ENCODE data around the gene GRIFIN. TPM values are rescaled to one million over a fixed set of nuclear protein-coding genes. Genes with fewer than 3 reads are reported as not detected.

The GRIFIN gene
- total RNA-seq, 1 experiment from 2014 or later, result not detected

GRCh38 chr7:2445047-2445446 is 31.2 kb downstream of the GRIFIN start:
- in situ Hi-C loops (cut with HindIII; ENCODE audit: low sequenced_read_pairs), result no loop called here
- no peak for DNase-seq (ENCODE audit: low spot score)

DNA sequence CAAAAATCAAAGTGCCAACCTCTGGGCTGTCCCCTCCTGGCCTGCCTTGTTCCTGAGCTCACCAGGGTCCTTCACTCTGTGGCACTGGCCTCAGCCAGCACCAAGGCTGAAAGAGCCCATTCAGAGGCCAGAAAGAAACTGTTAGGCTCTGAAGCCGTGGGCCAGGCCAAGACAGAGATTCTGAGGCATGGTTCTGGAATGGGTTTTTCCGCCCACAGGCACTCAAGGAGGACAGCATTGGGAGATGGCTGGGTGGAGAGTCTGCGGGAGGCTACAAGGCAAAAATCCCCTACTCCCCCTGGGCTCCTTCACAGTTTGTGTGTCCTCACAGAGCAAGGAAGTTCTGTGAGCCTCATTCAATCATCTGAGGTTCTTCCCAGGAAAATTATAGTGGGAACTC is 31.7 kb downstream of the GRIFIN start:
- in situ Hi-C loops (cut with HindIII; ENCODE audit: low sequenced_read_pairs), result no loop called here
- no peak for DNase-seq (ENCODE audit: low spot score)

GRCh38 chr7:2443491-2443890 is 32.7 kb downstream of the GRIFIN start:
- DNase-seq (ENCODE audit: low spot score), result no peak
- in situ Hi-C loops (cut with HindIII; ENCODE audit: low sequenced_read_pairs), result no loop called here

GRCh38 chr7:2441430-2442058 is 34.7 kb downstream of the GRIFIN start:
- in situ Hi-C loops (cut with HindIII; ENCODE audit: low sequenced_read_pairs), result no loop called here

GRCh38 chr7:2440608-2441245 is 35.5 kb downstream of the GRIFIN start:
- in situ Hi-C loops (cut with HindIII; ENCODE audit: low sequenced_read_pairs), result no loop called here
- no peak for DNase-seq (ENCODE audit: low spot score)

More at GRCh38 chr7:2441430-2442058, 34.7 kb downstream of the GRIFIN start:
- DNase-seq (ENCODE audit: low spot score), result no peak

- in situ Hi-C loops (cut with HindIII; ENCODE audit: low sequenced_read_pairs), result no loop called here
- no peak for DNase-seq (ENCODE audit: low spot score)
Measured at GRCh38 chr7:2438775-2439174, 37.4 kb downstream of the GRIFIN start.

- in situ Hi-C loops (cut with HindIII; ENCODE audit: low sequenced_read_pairs), result no loop called here
- no peak for DNase-seq (ENCODE audit: low spot score)
Measured at GRCh38 chr7:2438186-2438585, 38.0 kb downstream of the GRIFIN start.

- no peak for DNase-seq (ENCODE audit: low spot score)
- in situ Hi-C loops (cut with HindIII; ENCODE audit: low sequenced_read_pairs), result no loop called here
Measured at GRCh38 chr7:2437537-2438148, 38.6 kb downstream of the GRIFIN start.

GRCh38 chr7:2437136-2437535 is 39.1 kb downstream of the GRIFIN start:
- in situ Hi-C loops (cut with HindIII; ENCODE audit: low sequenced_read_pairs), result no loop called here
- no peak for DNase-seq (ENCODE audit: low spot score)

- DNase-seq (ENCODE audit: low spot score), result no peak
- in situ Hi-C loops (cut with HindIII; ENCODE audit: low sequenced_read_pairs), result no loop called here
Measured at GRCh38 chr7:2436341-2437104, 39.7 kb downstream of the GRIFIN start.

- no peak for DNase-seq (ENCODE audit: low spot score)
- in situ Hi-C loops (cut with HindIII; ENCODE audit: low sequenced_read_pairs), result no loop called here
Measured at GRCh38 chr7:2435146-2435545, 41.1 kb downstream of the GRIFIN start.

- DNase-seq (ENCODE audit: low spot score), result no peak
- in situ Hi-C loops (cut with HindIII; ENCODE audit: low sequenced_read_pairs), result no loop called here
Measured at GRCh38 chr7:2433713-2434550, 42.3 kb downstream of the GRIFIN start.

GRCh38 chr7:2432910-2433712 is 43.1 kb downstream of the GRIFIN start:
- in situ Hi-C loops (cut with HindIII; ENCODE audit: low sequenced_read_pairs), result no loop called here
- DNase-seq (ENCODE audit: low spot score), result no peak

- in situ Hi-C loops (cut with HindIII; ENCODE audit: low sequenced_read_pairs), result no loop called here
- DNase-seq (ENCODE audit: low spot score), result no peak
Measured at GRCh38 chr7:2431260-2431867, 44.8 kb downstream of the GRIFIN start.

DNA sequence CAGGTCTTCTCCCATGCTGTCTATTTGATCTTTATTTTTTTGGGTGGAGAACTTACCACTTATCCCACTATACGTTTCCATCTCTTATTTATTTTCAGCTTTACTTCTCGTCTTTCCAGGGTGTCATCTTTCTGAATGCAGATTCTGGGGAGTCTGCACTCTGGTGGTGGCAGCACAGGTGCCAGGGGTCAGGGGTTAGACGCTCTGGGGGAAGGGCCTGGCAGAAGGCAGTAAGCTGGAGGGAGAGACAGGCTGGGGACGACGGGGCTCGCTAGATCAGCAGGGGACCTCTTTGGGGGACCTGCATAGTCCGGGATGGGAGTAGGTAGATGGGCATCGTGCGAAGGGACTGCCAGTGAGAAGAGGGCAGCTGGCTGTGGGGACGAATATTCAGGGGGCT is 50.4 kb downstream of the GRIFIN start:
- no peak for DNase-seq (ENCODE audit: low spot score)
- in situ Hi-C loops (cut with HindIII; ENCODE audit: low sequenced_read_pairs), result no loop called here

All from G401 (cell line).